ENCODE measurements around the gene GCLM.

- TF ChIP-seq CTCF (conservative IDR thresholded peaks at IDR 0.05; ENCODE audit: low read depth, low read length), result no peak
- TF ChIP-seq RAD21 (IDR thresholded peaks at IDR 0.05; ENCODE audit: low read length), result no peak
- TF ChIP-seq POLR2A (IDR thresholded peaks at IDR 0.05; ENCODE audit: low read depth, low read length), result no peak
- TF ChIP-seq BHLHE40 (IDR thresholded peaks at IDR 0.05; ENCODE audit: low read depth, low read length), result no peak
- no peak for TF ChIP-seq SMC3 (IDR thresholded peaks at IDR 0.05; ENCODE audit: low read depth, low read length)
- no peak for TF ChIP-seq RCOR1 (IDR thresholded peaks at IDR 0.05; ENCODE audit: insufficient replicate concordance, low read length)
- peak; percentile 73 for TF ChIP-seq CEBPB (IDR thresholded peaks at IDR 0.05; ENCODE audit: low read depth, low read length)
- no peak for TF ChIP-seq MAFK (IDR thresholded peaks at IDR 0.05; ENCODE audit: low read depth, low read length)
- no peak for TF ChIP-seq USF2 (IDR thresholded peaks at IDR 0.05; ENCODE audit: low read depth, low read length)
- TF ChIP-seq MXI1 (IDR thresholded peaks at IDR 0.05; ENCODE audit: borderline replicate concordance, low read depth, low read length), result no peak
- TF ChIP-seq CHD1 (IDR thresholded peaks at IDR 0.05; ENCODE audit: low read depth, low read length), result no peak
These were observed 3.5 kb downstream of the GCLM start for GRCh38 chr1:93905734-93906133.
